ENCODE data around the gene CAMLG. TPM values are rescaled to one million over a fixed set of nuclear protein-coding genes. Genes with fewer than 3 reads are reported as not detected.

The CAMLG gene
- total and polyA plus RNA-seq, 2 of the 13 experiments (the other 11 are each of a cell fraction or from before 2014, with no cell fraction given) = 14.2 to 19.8 TPM

GRCh38 chr5:134738133-134738962 is at the start of gene CAMLG (continued):
- peak; percentile 92 for TF ChIP-seq PHF8 (CRISPR knock-in tag; IDR thresholded peaks at IDR 0.05)
- no peak for TF ChIP-seq TRIM24 (CRISPR knock-in tag; IDR thresholded peaks at IDR 0.05)
- no peak for TF ChIP-seq MATR3 (CRISPR knock-in tag; IDR thresholded peaks at IDR 0.05)
- TF ChIP-seq ZSCAN5A (CRISPR knock-in tag; IDR thresholded peaks at IDR 0.05; ENCODE audit: borderline replicate concordance) = peak; percentile 87; the same call in 1 of the 2 replicates
- peak; percentile 77 for TF ChIP-seq SP5 (CRISPR knock-in tag; IDR thresholded peaks at IDR 0.05; ENCODE audit: borderline replicate concordance, low read depth)
- TF ChIP-seq ZNF589 (CRISPR knock-in tag; conservative IDR thresholded peaks at IDR 0.05) = 0 out of 2 replicates have a peak, but pooled peaks have one; percentile 45
- peak; percentile 62; the same call in 1 of the 2 replicates for TF ChIP-seq ZKSCAN8 (CRISPR knock-in tag; IDR thresholded peaks at IDR 0.05; ENCODE audit: borderline replicate concordance)
- no peak for TF ChIP-seq HNRNPUL1 (IDR thresholded peaks at IDR 0.05; ENCODE audit: low read depth, low read length)
- no peak for TF ChIP-seq ARNT (IDR thresholded peaks at IDR 0.05)
- 0 out of 2 replicates have a peak, but pooled peaks have one; percentile 65 for TF ChIP-seq IRF1 (CRISPR knock-in tag; IDR thresholded peaks at IDR 0.05; ENCODE audit: low read depth)
- no peak for TF ChIP-seq ETS1 (CRISPR knock-in tag; IDR thresholded peaks at IDR 0.05)
- no peak; the same call in 1 of the 2 replicates for TF ChIP-seq ZNF547 (CRISPR knock-in tag; IDR thresholded peaks at IDR 0.05)
- TF ChIP-seq PPARG (CRISPR knock-in tag; conservative IDR thresholded peaks at IDR 0.05) = no peak; the same call in 1 of the 2 replicates
- no peak for TF ChIP-seq ZNF512B (CRISPR knock-in tag; IDR thresholded peaks at IDR 0.05; ENCODE audit: borderline replicate concordance)
- TF ChIP-seq THRA (CRISPR knock-in tag; IDR thresholded peaks at IDR 0.05; ENCODE audit: borderline replicate concordance) = peak; percentile 82; the same call in 1 of the 2 replicates
- peak; percentile 39; the same call in 1 of the 2 replicates for TF ChIP-seq MIER2 (CRISPR knock-in tag; IDR thresholded peaks at IDR 0.05)
- no peak for TF ChIP-seq ZEB1 (IDR thresholded peaks at IDR 0.05; ENCODE audit: insufficient replicate concordance, low read depth)
- peak; percentile 91 for TF ChIP-seq ZBTB38 (CRISPR knock-in tag; IDR thresholded peaks at IDR 0.05)
- peak; percentile 94; the same call in 1 of the 2 replicates for TF ChIP-seq BRCA1 (CRISPR knock-in tag; IDR thresholded peaks at IDR 0.05)
- peak; percentile 58 for TF ChIP-seq TAF15 (IDR thresholded peaks at IDR 0.05; ENCODE audit: low read depth, low read length, poor library complexity, severe bottlenecking)
- 0 out of 2 replicates have a peak, but pooled peaks have one; percentile 57 for TF ChIP-seq PAWR (CRISPR knock-in tag; IDR thresholded peaks at IDR 0.05; ENCODE audit: borderline replicate concordance)
